K562 (cell line): ENCODE results near the gene RGR. TPM values are rescaled to one million over a fixed set of nuclear protein-coding genes. Genes with fewer than 3 reads are reported as not detected.
A peak's percentile ranks its signal among the peaks of the same experiment; 100 is the strongest.

ENCODE experiments used
- ELF4 ChIP-seq: fragments of 450-650 bp; formaldehyde crosslinking; IDR thresholded peaks from 2 replicates; pipeline ENCODE4 v1.4.0; 2022; ENCODE audit warnings: missing genetic modification characterization
- KAT2B ChIP-seq: IDR thresholded peaks from one replicate; pipeline ENCODE4 v1.6.1; 2012; ENCODE audit warnings: low read depth, mild to moderate bottlenecking, control low read depth, inconsistent platforms, low read length, moderate library complexity
- KDM5B ChIP-seq: fragments of 200-600 bp; sonication (generic); IDR thresholded peaks from 2 replicates; pipeline ENCODE4 v1.6.1; 2012; ENCODE audit warnings: low read depth, mild to moderate bottlenecking, moderate library complexity, low read length, control low read depth, inconsistent platforms; ENCODE audit not compliant: insufficient replicate concordance
- L3MBTL2 ChIP-seq: fragments of 450-650 bp; IDR thresholded peaks from 2 replicates; pipeline ENCODE4 v1.6.1; 2016; ENCODE audit warnings: mild to moderate bottlenecking, moderate library complexity
- MCM2 ChIP-seq: fragments of 450-650 bp; IDR thresholded peaks from 2 replicates; pipeline ENCODE4 v1.6.1; 2017; ENCODE audit warnings: low read depth, mild to moderate bottlenecking
- MED1 ChIP-seq: sonication (generic); formaldehyde crosslinking; IDR thresholded peaks from 2 replicates; pipeline ENCODE4 v1.8.1; 2023; ENCODE audit warnings: missing genetic modification reagents, borderline replicate concordance
- NR2C2 ChIP-seq, 2 experiments: fragments of 200-800 bp in 1 of 2; sonication (Bioruptor generic) in 1 of 2; sonication (generic) in 1 of 2; formaldehyde crosslinking in 1 of 2; IDR thresholded peaks; 2 replicates each; pipeline versions ENCODE4 v1.6.1 to v1.8.0; 2016 to 2022; ENCODE audit warnings: mild to moderate bottlenecking in 1 of 2, missing compliant biosample characterization in 1 of 2, missing genetic modification characterization in 1 of 2, missing genetic modification reagents in 1 of 2
- ZBTB17 ChIP-seq: fragments of 450-650 bp; formaldehyde crosslinking; IDR thresholded peaks from 2 replicates; pipeline ENCODE4 v1.4.0; 2020; ENCODE audit warnings: mild to moderate bottlenecking
- ZC3H4 ChIP-seq: sonication (generic); formaldehyde crosslinking; IDR thresholded peaks from 2 replicates; pipeline ENCODE4 v1.9.0; 2021; ENCODE audit warnings: missing genetic modification reagents, borderline replicate concordance
- polyA plus RNA-seq, 8 experiments: library from polyadenylated mRNA; depleted of rRNA in 4 of 8; stranded (reverse) in 5 of 8; unstranded in 3 of 8; fragments of >200 nt; fragmentation: Nextera tagmentation in 2 of 8; fragmentation: Illumina TruSeq in 1 of 8; extraction: Ambion mirVana in 2 of 8; extraction: Trizol in 1 of 8; gene quantifications; 2 replicates each; pipeline versions ENCODE4 v1.2.1 to v1.2.3, GENCODE V29; 2011 to 2014; ENCODE audit warnings: inconsistent platforms in 1 of 8, missing spikeins in 1 of 8
- total RNA-seq, 7 experiments: library from RNA; depleted of rRNA in 6 of 7; stranded (reverse); fragments of >200 nt in 6 of 7; fragmentation: Illumina TruSeq in 2 of 7; extraction: Trizol in 2 of 7; gene quantifications; 2 replicates each; pipeline versions ENCODE4 v1.2.1 to v1.2.3, GENCODE V29; 2011 to 2021; ENCODE audit warnings: low replicate concordance in 1 of 7
- TF ChIP-seq, protein P1 (sequence below): fragments of 450-650 bp; formaldehyde crosslinking; IDR thresholded peaks from 2 replicates; pipeline ENCODE4 v1.4.0; 2022; ENCODE audit warnings: missing genetic modification characterization
- TF ChIP-seq, protein P2 (sequence below): sonication (generic); formaldehyde crosslinking; IDR thresholded peaks from 2 replicates; pipeline ENCODE4 v1.8.0; 2022; ENCODE audit warnings: mild to moderate bottlenecking, missing genetic modification reagents
- TF ChIP-seq, protein P3 (sequence below): fragments of 200-600 bp; sonication (generic); IDR thresholded peaks from one replicate; pipeline ENCODE4 v1.6.1; 2012; ENCODE audit warnings: mild to moderate bottlenecking, low read depth, low read length, inconsistent platforms
- TF ChIP-seq, protein P4 (sequence below), 2 experiments: fragments of 450-650 bp; IDR thresholded peaks; 2 replicates each; pipeline ENCODE4 v1.6.1; 2016

The RGR gene
- total and polyA plus RNA-seq, 9 of the 15 experiments (the other 6 are each of a cell fraction or from before 2014, with no cell fraction given) = not detected

DNA sequence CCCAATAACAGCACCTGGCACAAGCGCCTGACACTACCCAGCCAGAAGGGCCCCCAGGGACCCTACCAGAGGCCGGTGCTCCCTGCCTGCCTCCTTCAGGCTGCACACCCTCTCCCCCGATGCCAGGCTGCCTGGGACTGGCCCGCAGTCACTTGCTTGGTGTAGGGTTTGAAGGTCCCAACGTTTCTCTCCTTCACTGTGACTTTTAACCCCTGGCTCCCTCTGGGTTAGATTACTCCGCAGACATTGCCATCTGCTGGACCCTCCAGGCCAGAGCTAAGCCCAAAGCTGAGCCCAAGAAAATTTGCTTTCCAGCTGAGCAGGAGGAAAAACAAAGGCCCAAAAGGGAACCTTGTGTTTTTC lies 43.6 kb upstream of the RGR start (continued):
- TF ChIP-seq MED1 (CRISPR knock-in tag) (no peak), KAT2B (no peak), MCM2 (no peak), ELF4 (CRISPR knock-in tag) (0 out of 2 replicates have a peak, but pooled peaks have one; percentile 13), ZBTB17 (CRISPR knock-in tag) (no peak), L3MBTL2 (peak; percentile 45; the same call in 1 of the 2 replicates), KDM5B (no peak), NR2C2 (CRISPR knock-in tag; IDR thresholded peaks at IDR 0.05) (no peak), NR2C2 (tag; IDR thresholded peaks at IDR 0.05) (peak; percentile 77; the same call in 1 of the 2 replicates), ZC3H4 (CRISPR knock-in tag) (no peak)
- TF ChIP-seq, protein P1, sequence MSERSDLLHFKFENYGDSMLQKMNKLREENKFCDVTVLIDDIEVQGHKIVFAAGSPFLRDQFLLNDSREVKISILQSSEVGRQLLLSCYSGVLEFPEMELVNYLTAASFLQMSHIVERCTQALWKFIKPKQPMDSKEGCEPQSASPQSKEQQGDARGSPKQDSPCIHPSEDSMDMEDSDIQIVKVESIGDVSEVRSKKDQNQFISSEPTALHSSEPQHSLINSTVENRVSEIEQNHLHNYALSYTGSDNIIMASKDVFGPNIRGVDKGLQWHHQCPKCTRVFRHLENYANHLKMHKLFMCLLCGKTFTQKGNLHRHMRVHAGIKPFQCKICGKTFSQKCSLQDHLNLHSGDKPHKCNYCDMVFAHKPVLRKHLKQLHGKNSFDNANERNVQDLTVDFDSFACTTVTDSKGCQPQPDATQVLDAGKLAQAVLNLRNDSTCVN (CRISPR knock-in tag) = no peak
- TF ChIP-seq, protein P2, sequence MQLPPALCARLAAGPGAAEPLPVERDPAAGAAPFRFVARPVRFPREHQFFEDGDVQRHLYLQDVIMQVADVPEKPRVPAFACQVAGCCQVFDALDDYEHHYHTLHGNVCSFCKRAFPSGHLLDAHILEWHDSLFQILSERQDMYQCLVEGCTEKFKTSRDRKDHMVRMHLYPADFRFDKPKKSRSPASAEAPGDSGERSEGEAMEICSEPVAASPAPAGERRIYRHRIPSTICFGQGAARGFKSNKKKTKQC = no peak
- TF ChIP-seq, protein P3, sequence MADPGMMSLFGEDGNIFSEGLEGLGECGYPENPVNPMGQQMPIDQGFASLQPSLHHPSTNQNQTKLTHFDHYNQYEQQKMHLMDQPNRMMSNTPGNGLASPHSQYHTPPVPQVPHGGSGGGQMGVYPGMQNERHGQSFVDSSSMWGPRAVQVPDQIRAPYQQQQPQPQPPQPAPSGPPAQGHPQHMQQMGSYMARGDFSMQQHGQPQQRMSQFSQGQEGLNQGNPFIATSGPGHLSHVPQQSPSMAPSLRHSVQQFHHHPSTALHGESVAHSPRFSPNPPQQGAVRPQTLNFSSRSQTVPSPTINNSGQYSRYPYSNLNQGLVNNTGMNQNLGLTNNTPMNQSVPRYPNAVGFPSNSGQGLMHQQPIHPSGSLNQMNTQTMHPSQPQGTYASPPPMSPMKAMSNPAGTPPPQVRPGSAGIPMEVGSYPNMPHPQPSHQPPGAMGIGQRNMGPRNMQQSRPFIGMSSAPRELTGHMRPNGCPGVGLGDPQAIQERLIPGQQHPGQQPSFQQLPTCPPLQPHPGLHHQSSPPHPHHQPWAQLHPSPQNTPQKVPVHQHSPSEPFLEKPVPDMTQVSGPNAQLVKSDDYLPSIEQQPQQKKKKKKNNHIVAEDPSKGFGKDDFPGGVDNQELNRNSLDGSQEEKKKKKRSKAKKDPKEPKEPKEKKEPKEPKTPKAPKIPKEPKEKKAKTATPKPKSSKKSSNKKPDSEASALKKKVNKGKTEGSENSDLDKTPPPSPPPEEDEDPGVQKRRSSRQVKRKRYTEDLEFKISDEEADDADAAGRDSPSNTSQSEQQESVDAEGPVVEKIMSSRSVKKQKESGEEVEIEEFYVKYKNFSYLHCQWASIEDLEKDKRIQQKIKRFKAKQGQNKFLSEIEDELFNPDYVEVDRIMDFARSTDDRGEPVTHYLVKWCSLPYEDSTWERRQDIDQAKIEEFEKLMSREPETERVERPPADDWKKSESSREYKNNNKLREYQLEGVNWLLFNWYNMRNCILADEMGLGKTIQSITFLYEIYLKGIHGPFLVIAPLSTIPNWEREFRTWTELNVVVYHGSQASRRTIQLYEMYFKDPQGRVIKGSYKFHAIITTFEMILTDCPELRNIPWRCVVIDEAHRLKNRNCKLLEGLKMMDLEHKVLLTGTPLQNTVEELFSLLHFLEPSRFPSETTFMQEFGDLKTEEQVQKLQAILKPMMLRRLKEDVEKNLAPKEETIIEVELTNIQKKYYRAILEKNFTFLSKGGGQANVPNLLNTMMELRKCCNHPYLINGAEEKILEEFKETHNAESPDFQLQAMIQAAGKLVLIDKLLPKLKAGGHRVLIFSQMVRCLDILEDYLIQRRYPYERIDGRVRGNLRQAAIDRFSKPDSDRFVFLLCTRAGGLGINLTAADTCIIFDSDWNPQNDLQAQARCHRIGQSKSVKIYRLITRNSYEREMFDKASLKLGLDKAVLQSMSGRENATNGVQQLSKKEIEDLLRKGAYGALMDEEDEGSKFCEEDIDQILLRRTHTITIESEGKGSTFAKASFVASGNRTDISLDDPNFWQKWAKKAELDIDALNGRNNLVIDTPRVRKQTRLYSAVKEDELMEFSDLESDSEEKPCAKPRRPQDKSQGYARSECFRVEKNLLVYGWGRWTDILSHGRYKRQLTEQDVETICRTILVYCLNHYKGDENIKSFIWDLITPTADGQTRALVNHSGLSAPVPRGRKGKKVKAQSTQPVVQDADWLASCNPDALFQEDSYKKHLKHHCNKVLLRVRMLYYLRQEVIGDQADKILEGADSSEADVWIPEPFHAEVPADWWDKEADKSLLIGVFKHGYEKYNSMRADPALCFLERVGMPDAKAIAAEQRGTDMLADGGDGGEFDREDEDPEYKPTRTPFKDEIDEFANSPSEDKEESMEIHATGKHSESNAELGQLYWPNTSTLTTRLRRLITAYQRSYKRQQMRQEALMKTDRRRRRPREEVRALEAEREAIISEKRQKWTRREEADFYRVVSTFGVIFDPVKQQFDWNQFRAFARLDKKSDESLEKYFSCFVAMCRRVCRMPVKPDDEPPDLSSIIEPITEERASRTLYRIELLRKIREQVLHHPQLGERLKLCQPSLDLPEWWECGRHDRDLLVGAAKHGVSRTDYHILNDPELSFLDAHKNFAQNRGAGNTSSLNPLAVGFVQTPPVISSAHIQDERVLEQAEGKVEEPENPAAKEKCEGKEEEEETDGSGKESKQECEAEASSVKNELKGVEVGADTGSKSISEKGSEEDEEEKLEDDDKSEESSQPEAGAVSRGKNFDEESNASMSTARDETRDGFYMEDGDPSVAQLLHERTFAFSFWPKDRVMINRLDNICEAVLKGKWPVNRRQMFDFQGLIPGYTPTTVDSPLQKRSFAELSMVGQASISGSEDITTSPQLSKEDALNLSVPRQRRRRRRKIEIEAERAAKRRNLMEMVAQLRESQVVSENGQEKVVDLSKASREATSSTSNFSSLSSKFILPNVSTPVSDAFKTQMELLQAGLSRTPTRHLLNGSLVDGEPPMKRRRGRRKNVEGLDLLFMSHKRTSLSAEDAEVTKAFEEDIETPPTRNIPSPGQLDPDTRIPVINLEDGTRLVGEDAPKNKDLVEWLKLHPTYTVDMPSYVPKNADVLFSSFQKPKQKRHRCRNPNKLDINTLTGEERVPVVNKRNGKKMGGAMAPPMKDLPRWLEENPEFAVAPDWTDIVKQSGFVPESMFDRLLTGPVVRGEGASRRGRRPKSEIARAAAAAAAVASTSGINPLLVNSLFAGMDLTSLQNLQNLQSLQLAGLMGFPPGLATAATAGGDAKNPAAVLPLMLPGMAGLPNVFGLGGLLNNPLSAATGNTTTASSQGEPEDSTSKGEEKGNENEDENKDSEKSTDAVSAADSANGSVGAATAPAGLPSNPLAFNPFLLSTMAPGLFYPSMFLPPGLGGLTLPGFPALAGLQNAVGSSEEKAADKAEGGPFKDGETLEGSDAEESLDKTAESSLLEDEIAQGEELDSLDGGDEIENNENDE = no peak
- TF ChIP-seq, protein P4, sequence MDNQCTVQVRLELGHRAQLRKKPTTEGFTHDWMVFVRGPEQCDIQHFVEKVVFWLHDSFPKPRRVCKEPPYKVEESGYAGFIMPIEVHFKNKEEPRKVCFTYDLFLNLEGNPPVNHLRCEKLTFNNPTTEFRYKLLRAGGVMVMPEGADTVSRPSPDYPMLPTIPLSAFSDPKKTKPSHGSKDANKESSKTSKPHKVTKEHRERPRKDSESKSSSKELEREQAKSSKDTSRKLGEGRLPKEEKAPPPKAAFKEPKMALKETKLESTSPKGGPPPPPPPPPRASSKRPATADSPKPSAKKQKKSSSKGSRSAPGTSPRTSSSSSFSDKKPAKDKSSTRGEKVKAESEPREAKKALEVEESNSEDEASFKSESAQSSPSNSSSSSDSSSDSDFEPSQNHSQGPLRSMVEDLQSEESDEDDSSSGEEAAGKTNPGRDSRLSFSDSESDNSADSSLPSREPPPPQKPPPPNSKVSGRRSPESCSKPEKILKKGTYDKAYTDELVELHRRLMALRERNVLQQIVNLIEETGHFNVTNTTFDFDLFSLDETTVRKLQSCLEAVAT (IDR thresholded peaks at IDR 0.05) = no peak
